Vagina (tissue), 2 donors: Measurements from ENCODE around the gene PTRHD1. TPM values are rescaled to one million over a fixed set of nuclear protein-coding genes. Genes with fewer than 3 reads are reported as not detected.
A peak's percentile ranks its signal among the peaks of the same experiment; 100 is the strongest.
"Not testable (repeated sequence)": the region's sequence is repeated elsewhere in the genome, so short reads cannot be mapped to it uniquely, and the experiment has no call there.

Experiments used
- DNase-seq, 2 donors: peaks; one replicate each; pipeline ENCODE4 v3.0.0-alpha.2; 2017; ENCODE audit errors: extremely low spot score in 2 of 2
- H3K27ac ChIP-seq: fragments of 200-600 bp; sonication (generic); one replicate; pipeline ENCODE4 v1.5.1; 2019
- H3K27me3 ChIP-seq: fragments of 200-600 bp; sonication (generic); one replicate; pipeline ENCODE4 v1.5.1; 2019
- H3K36me3 ChIP-seq, 2 donors: fragments of 200-600 bp; sonication (generic); one replicate each; pipeline ENCODE4 v1.5.1; 2017 to 2019
- H3K4me1 ChIP-seq: fragments of 200-600 bp; sonication (generic); one replicate; pipeline ENCODE4 v1.5.1; 2019
- H3K4me3 ChIP-seq, 2 donors: fragments of 200-600 bp; sonication (generic); 1 replicate in 1 of 2; 2 replicates in 1 of 2; pipeline ENCODE4 v1.5.1; 2016 to 2019
- H3K9me3 ChIP-seq: fragments of 200-600 bp; sonication (generic); one replicate; pipeline ENCODE4 v1.5.1; 2019
- POLR2A ChIP-seq, 2 donors: fragments of 450-650 bp; IDR thresholded peaks; one replicate each; pipeline ENCODE4 v1.6.1; 2017; ENCODE audit warnings: antibody characterized with exemption in 2 of 2, mild to moderate bottlenecking in 2 of 2, moderate library complexity in 2 of 2
- POLR2AphosphoS5 ChIP-seq, 2 donors: sonication (generic); formaldehyde crosslinking; IDR thresholded peaks; one replicate each; pipeline ENCODE4 v1.9.0; 2017; ENCODE audit warnings: antibody characterized with exemption in 2 of 2, mild to moderate bottlenecking in 2 of 2, low read depth in 1 of 2; ENCODE audit not compliant: insufficient read depth in 1 of 2
- intact Hi-C: fragments of 100-400 bp; cut with DNase I; formaldehyde crosslinking; loops from one replicate; pipeline ENCODE4 v1.15.1; 2023
- total RNA-seq: library from RNA; depleted of rRNA; stranded (reverse); fragments of >200 nt; gene quantifications from one replicate; pipeline ENCODE4 v1.2.3, GENCODE V29; 2016
- TF ChIP-seq, protein P1 (sequence below), 3 experiments: fragments of 450-650 bp in 2 of 3; fragments of 200-600 bp in 1 of 3; sonication (generic) in 1 of 3; IDR thresholded peaks; one replicate each; pipeline ENCODE4 v1.5.1; 2017 to 2019; ENCODE audit warnings: antibody characterized with exemption in 3 of 3, mild to moderate bottlenecking in 2 of 3, moderate library complexity in 2 of 3

The PTRHD1 gene
- total RNA-seq, 1 donor from 2014 or later = 17.2 TPM

DNA sequence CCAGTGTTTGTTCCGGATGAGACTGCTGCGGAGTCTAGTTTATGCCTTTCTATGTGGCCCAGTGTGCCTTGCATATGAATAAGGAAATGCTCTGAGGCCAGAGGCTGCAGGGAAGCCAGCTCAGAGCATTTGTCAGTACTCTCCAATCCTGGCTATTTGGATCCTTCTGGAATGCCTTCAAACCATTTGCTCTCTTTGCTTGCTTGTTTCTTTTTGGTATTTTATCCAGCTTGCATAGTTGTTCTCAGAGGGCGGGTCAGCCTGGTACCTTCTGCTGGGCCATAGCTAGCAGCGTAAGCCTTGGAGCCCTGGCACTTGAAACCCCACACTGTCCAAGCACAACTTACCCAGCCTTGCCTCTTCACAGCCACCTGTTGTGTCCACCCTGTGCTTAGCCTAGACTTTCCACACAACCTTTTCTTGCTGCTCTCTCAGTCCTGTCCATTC lies 20.5 kb upstream of the PTRHD1 start:
- Histone ChIP-seq H3K9me3 (no peaks in the 10 kb centered on the region), H3K27ac (no peak overlapping the region), H3K27me3 (no peaks in the 10 kb centered on the region), H3K4me1 (no peaks in the 10 kb centered on the region), H3K36me3 (peaks cover 0 to 8% of the 10 kb centered on the region in 2 donors), H3K4me3 (no peak overlapping the region)
- DNase-seq = peak in 1 of 2 donors; percentile 62
- no peak for TF ChIP-seq POLR2A (IDR thresholded peaks at IDR 0.05)
- TF ChIP-seq POLR2AphosphoS5 (IDR thresholded peaks at IDR 0.05; ENCODE audit: insufficient read depth in 1 of 2, low read depth in 1 of 2) = no peak
- TF ChIP-seq, protein P1, sequence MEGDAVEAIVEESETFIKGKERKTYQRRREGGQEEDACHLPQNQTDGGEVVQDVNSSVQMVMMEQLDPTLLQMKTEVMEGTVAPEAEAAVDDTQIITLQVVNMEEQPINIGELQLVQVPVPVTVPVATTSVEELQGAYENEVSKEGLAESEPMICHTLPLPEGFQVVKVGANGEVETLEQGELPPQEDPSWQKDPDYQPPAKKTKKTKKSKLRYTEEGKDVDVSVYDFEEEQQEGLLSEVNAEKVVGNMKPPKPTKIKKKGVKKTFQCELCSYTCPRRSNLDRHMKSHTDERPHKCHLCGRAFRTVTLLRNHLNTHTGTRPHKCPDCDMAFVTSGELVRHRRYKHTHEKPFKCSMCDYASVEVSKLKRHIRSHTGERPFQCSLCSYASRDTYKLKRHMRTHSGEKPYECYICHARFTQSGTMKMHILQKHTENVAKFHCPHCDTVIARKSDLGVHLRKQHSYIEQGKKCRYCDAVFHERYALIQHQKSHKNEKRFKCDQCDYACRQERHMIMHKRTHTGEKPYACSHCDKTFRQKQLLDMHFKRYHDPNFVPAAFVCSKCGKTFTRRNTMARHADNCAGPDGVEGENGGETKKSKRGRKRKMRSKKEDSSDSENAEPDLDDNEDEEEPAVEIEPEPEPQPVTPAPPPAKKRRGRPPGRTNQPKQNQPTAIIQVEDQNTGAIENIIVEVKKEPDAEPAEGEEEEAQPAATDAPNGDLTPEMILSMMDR (IDR thresholded peaks at IDR 0.05) = no peak
- intact Hi-C loops = no loop called here

DNA sequence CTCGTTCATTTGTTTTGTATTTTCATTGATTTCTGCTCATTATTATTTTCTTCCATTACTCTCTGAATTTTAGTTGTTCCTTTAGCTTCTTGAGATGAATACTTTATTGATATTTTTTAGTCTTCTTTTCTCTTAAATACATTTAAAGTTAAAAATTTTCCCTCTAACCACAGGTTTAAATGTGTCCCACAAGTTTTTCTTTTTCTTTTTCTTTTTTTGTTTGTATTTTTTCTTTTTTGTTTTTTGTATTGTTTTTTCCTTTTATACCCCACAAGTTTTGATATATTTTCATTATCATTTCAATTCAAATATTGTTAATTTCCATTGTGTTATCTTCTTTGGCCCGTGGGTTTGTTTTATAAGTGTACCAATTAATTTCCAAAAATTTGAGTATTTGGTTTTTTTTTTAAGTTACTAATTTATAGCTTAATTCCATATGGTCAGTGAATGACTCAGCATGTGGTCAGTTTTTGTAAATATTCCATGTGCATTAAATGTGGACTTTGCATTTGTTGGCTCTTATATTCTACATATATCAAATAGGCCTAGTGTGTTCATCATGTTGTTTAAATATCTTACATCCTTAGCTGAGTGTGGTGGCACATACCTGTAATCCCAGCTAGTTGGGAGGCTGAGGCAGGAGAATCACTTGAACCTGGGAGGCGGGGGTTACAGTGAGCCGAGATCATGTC lies 16.3 kb upstream of the PTRHD1 start:
- no peak overlapping the region for H3K4me3 ChIP-seq
- no peak for TF ChIP-seq POLR2A (IDR thresholded peaks at IDR 0.05)
- TF ChIP-seq, protein P1 (IDR thresholded peaks at IDR 0.05) = no peak
- no peak for TF ChIP-seq POLR2AphosphoS5 (IDR thresholded peaks at IDR 0.05; ENCODE audit: insufficient read depth in 1 of 2, low read depth in 1 of 2)
- DNase-seq = peak in 1 of 2 donors; percentile 14
- H3K4me1 ChIP-seq = no peaks in the 10 kb centered on the region
- H3K27ac ChIP-seq = no peak overlapping the region
- H3K36me3 ChIP-seq = no peaks in the 10 kb centered on the region
- intact Hi-C loops = no loop called here
- no peaks in the 10 kb centered on the region for H3K27me3 ChIP-seq
- no peaks in the 10 kb centered on the region for H3K9me3 ChIP-seq

DNA sequence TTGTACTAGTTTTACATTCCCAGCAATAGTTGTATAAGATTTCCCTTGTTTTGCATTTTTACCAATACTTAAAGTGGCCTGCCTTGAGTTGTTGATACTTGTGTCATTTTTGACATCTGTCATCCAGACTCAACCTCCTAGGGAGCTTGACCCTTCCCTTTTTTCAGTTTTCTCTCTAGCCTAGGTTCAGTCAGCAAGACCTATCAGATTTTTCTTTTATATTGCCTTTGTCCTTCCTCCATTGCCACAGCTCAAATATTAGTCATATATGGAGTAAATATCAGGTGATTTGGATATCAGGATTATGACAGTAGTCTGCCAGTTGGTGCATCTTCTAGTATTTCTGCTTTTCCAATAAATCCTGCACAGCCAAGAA lies 13.5 kb upstream of the PTRHD1 start:
- Histone ChIP-seq H3K36me3 (no peaks in the 10 kb centered on the region), H3K4me1 (no peaks in the 10 kb centered on the region), H3K9me3 (no peaks in the 10 kb centered on the region), H3K27ac (no peak overlapping the region), H3K27me3 (no peaks in the 10 kb centered on the region), H3K4me3 (no peak overlapping the region)
- intact Hi-C loops = no loop called here
- no peak for DNase-seq
- TF ChIP-seq POLR2A (IDR thresholded peaks at IDR 0.05) (no peak), POLR2AphosphoS5 (IDR thresholded peaks at IDR 0.05; ENCODE audit: insufficient read depth in 1 of 2, low read depth in 1 of 2) (no peak)
- TF ChIP-seq, protein P1 (IDR thresholded peaks at IDR 0.05) = no peak

DNA sequence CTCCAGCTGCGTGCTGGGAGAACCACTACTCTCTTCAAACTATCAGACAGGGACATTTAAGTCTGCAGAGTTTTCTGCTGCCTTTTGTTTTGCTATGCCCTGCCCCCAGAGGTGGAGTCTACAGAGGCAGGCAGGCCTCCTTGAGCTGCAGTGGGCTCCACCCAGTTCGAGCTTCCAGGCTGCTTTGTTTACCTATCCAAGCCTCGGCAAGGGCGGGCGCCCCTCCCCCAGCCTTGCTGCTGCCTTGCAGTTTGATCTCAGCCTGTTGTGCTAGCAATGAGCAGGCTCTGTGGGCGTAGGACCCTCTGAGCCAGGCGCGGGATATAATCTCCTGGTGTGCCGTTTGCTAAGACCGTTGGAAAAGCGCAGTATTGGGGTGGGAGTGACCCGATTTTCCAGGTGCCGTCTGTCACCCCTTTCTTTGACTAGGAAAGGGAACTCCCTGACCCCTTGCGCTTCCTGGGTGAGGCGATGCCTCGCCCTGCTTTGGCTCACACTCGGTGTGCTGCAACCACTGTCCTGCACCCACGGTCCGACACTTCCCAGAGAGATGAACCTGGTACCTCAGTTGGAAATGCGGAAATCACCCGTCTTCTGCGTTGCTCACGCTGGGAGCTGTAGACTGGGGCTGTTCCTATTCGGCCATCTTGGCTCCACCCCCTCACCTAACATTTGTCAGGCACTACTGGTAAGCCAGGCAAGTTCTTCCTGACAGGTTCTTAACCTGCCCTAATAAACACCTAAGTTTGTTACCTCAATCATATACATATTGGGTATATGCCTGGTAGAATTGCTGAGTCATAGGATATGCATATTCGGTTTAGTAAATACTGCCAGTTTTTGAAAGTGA lies 12.8 kb upstream of the PTRHD1 start:
- H3K27me3 ChIP-seq, H3K4me1 ChIP-seq, DNase-seq, H3K27ac ChIP-seq, H3K9me3 ChIP-seq, H3K36me3 ChIP-seq, H3K4me3 ChIP-seq, intact Hi-C loops: not testable (repeated sequence)

DNA sequence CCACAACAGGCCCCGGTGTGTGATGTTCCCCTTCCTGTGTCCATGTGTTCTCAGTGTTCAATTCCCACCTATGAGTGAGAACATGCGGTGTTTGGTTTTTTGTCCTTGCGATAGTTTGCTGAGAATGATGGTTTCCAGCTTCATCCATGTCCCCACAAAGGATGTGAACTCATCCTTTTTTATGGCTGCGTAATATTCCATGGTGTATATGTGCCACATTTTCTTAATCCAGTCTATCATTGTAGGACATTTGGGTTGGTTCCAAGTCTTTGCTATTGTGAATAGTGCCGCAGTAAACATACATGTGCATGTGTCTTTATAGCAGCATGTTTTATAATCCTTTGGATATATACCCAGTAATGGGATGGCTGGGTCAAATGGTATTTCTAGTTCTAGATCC lies 7.3 kb upstream of the PTRHD1 start:
- DNase-seq, intact Hi-C loops, H3K4me1 ChIP-seq, H3K9me3 ChIP-seq, H3K4me3 ChIP-seq, H3K27ac ChIP-seq, H3K36me3 ChIP-seq, H3K27me3 ChIP-seq: not testable (repeated sequence)

DNA sequence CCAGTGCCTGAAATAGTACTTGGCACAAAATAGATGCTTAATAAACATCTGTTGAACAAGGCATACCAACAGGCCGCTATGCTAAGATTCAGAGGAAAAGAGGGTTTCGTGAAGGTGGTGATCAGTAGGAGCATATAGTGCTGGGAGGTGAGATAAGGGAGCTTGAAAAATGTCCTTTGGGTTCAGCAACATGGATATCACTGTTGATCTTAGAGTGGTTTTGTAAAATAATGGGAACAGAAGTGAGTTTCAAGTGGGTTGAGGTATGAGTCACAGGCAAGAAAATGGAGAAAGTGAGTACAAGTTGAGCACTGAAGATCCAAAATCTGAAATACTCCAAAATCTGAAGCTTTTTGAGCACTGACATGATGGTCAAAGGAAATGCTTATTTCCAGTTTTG lies 4.5 kb upstream of the PTRHD1 start:
- no peak overlapping the region for H3K4me3 ChIP-seq
- TF ChIP-seq, protein P1 (IDR thresholded peaks at IDR 0.05) = no peak
- no peak for TF ChIP-seq POLR2A (IDR thresholded peaks at IDR 0.05)
- TF ChIP-seq POLR2AphosphoS5 (IDR thresholded peaks at IDR 0.05; ENCODE audit: insufficient read depth in 1 of 2, low read depth in 1 of 2) = no peak
- no peaks in the 10 kb centered on the region for H3K9me3 ChIP-seq
- intact Hi-C loops = no loop called here
- no peaks in the 10 kb centered on the region for H3K27me3 ChIP-seq
- peaks cover 11% of the 10 kb centered on the region for H3K4me1 ChIP-seq
- DNase-seq = no peak
- no peak overlapping the region for H3K27ac ChIP-seq
- H3K36me3 ChIP-seq = no peaks in the 10 kb centered on the region
